ENCODE results near the gene SKI. TPM values are rescaled to one million over a fixed set of nuclear protein-coding genes. Genes with fewer than 3 reads are reported as not detected.
A peak's percentile ranks its signal among the peaks of the same experiment; 100 is the strongest.

SKI gene
- total and polyA plus RNA-seq, 5 donors, result 35.6 to 83.1 (median 65.3) TPM

DNA sequence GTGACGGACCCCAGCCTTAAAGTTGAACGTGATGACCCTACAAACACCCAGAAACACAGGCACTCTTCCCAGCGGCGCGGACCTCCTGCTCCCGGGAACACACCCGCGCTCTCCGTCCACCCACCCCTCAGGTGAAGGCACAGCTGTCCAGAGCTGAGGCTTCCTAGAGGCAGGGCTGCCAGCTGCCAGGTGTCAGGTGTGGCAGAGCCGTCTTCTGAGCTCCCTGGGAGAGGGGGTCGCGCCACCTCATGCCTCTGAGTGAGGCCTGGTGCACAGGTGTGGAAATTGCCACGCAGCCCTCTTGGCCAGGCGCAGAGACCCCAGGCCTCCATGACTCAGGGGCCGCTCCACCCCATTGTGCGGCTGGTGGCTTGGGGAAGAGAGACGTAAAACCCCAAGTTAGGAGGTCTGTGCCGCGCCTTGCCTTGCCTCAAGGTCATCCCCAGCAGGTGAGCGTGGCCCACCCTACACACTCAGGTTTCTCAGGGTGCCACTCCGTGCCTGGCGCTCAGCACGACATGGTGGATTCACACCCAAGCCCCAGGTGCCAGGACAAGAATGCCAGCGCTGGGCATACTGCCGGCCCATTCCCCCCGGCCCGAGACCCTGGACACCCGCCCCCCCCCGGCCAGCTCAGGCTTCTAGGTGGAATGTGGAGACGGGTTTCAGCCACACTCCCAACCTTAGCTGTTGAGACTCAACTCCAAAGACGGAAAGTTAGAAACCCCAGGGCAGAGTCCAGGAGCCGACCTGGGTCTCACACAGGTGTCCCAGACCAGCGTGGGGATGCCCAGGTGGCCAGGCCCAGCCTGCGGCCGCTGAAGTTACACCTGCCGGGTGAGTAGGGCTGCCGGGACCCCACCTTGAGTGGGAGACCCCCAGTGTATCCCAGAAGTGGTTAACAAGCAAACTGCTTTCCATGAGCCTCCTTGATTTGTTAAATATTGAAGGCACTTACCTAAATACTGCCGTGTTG lies 42.0 kb upstream of the SKI start:
- 92% methylated on average over 38 of the region's 38 CpGs for WGBS
- H3K4me3 ChIP-seq (ENCODE audit: low read length), result no peak overlapping the region
- H3K9me3 ChIP-seq (ENCODE audit: control insufficient read depth, low read length), result no peaks in the 10 kb centered on the region
- H3K4me1 ChIP-seq (ENCODE audit: control insufficient read depth, insufficient read depth, low read length), result peaks cover 3% of the 10 kb centered on the region
- intact Hi-C loops (cut with DNase I), result no loop called here
- H3K27me3 ChIP-seq (ENCODE audit: control insufficient read depth, insufficient read depth), result no peaks in the 10 kb centered on the region
- ATAC-seq, result no peak
- no peak for DNase-seq
- H3K27ac ChIP-seq (ENCODE audit: low read length), result no peak overlapping the region

DNA sequence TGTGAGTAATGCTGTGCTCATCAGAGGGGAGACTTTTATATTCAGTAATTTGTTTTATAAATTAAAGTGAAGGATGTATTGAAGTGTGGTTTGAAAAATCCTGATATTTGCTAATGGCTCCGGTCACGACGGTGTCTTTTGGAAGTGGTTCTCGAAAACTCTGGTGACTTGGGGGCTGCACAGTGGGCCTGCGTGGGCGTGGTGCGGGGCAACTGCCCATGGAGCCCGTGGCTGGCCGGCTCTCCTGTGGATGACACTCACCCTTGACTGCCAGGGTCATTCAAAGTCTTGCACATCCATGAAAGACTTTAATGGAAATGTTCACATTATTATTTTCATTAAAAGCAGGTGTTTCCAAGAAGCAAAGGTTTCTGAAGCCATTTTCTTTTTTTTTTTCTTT lies 41.2 kb upstream of the SKI start:
- WGBS, result 87% methylated on average over 9 of the region's 9 CpGs
- DNase-seq (no peak), ATAC-seq (no peak)
- H3K4me3 ChIP-seq (ENCODE audit: low read length), result no peak overlapping the region
- peaks cover 3% of the 10 kb centered on the region for H3K4me1 ChIP-seq (ENCODE audit: control insufficient read depth, insufficient read depth, low read length)
- no peaks in the 10 kb centered on the region for H3K9me3 ChIP-seq (ENCODE audit: control insufficient read depth, low read length)
- intact Hi-C loops (cut with DNase I), result no loop called here
- H3K27me3 ChIP-seq (ENCODE audit: control insufficient read depth, insufficient read depth), result no peaks in the 10 kb centered on the region
- no peak overlapping the region for H3K27ac ChIP-seq (ENCODE audit: low read length)

DNA sequence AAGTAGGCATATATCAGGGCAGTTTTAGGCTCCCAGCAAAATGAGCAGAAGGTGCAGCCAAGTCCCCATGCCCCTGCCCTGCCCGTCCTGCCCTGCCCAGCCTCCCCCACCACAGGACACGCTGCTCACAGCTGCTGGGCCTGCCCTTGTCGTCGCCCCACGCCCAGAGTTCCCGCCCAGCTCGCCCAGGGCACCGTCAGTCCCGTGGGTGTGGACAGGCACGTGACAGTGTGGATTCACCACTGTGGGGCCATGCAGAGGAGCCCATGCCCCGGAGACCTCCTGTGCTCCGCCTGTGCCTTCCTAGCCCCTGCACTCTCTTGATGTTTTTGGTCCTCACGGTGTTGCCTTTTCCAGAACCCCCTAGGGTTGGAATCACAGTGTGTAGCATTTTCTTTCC lies 40.5 kb upstream of the SKI start:
- Histone ChIP-seq H3K27me3 (ENCODE audit: control insufficient read depth, insufficient read depth) (no peaks in the 10 kb centered on the region), H3K4me3 (ENCODE audit: low read length) (no peak overlapping the region), H3K4me1 (ENCODE audit: control insufficient read depth, insufficient read depth, low read length) (peaks cover 3% of the 10 kb centered on the region), H3K27ac (ENCODE audit: low read length) (no peak overlapping the region), H3K9me3 (ENCODE audit: control insufficient read depth, low read length) (no peaks in the 10 kb centered on the region)
- ATAC-seq, result no peak
- 81% methylated on average over 13 of the region's 13 CpGs for WGBS
- intact Hi-C loops (cut with DNase I), result no loop called here
- DNase-seq, result peak in 1 of 3 donors; percentile 65

DNA sequence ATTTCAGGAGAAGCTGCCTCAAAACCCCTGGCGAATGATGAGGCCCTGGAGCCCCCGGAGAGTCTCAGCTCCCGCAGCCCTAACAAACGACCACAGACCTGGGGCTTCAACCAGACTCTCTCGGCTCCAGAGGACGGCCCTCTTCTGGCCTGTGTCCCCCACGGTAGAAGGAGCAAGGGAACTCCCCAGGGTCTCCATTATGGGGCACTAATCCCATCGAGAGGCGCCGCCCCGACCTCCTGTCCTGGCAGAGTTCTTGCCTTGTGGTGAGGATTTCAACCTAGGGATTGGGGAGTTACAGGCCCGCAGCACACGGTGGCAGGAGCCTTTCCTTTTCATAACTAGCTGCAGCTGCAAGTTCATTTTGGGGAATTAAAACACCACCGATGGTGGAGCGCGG lies 39.8 kb upstream of the SKI start:
- intact Hi-C loops (cut with DNase I), result no loop called here
- Histone ChIP-seq H3K4me1 (ENCODE audit: control insufficient read depth, insufficient read depth, low read length) (peaks cover 3% of the 10 kb centered on the region), H3K27ac (ENCODE audit: low read length) (no peak overlapping the region), H3K9me3 (ENCODE audit: control insufficient read depth, low read length) (no peaks in the 10 kb centered on the region), H3K4me3 (ENCODE audit: low read length) (no peak overlapping the region), H3K27me3 (ENCODE audit: control insufficient read depth, insufficient read depth) (no peaks in the 10 kb centered on the region)
- ATAC-seq (no peak), DNase-seq (no peak)
- WGBS, result 90% methylated on average over 16 of the region's 16 CpGs

DNA sequence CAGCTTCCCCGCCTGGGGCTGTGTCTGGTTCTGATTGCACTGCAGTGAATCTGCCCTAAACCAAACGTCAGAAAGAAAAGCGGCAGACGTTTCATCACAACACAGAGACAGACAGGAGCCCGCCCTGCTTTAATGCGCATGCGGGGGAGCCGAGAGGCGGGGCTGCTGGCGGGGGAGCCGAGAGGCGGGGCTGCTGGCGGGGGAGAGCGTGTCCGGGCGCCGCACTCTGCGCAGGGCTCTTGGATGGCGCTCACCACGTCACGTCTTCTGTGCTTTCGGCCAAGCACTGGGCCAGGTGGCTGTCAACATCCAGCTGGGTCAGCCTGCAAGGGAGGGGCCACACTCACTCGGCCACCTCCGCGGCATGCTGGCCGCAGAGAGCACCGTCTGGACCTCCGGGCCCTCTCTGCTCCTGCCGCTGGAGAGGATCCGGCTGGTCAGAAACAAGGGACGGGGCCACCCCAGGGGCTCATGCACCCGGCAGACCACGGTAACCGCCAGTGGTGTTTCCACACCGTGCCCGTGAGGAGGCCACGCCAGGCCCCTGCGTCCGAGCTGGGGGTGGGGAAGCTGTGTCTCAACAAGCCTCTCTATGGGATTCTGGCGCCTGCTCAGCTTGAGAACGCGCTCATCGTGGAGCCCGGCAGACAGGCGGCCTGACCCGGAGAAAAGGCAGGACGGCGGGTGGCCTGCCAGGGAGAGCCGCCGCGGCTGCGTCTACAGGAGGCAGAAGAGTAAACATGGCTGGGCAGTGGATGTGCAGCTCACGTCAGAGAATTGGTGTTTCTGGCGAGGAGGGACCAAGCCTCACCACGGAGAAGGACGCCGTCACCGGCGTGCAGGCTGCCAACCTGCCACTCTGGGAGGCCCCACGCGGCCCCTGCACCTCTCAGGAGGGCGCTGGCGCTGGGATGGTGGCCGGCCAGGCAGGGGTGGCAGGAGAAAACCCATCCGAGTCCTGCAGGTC lies 38.4 kb upstream of the SKI start:
- ATAC-seq, result peak; percentile 84 to 92
- WGBS, result 11% methylated on average over 65 of the region's 65 CpGs
- Histone ChIP-seq H3K4me3 (ENCODE audit: low read length) (peak overlapping the region; percentile 33), H3K27ac (ENCODE audit: low read length) (peak overlapping the region; percentile 78), H3K4me1 (ENCODE audit: control insufficient read depth, insufficient read depth, low read length) (peaks cover 3% of the 10 kb centered on the region), H3K27me3 (ENCODE audit: control insufficient read depth, insufficient read depth) (no peaks in the 10 kb centered on the region), H3K9me3 (ENCODE audit: control insufficient read depth, low read length) (no peaks in the 10 kb centered on the region)
- DNase-seq, result peak; percentile 91 to 98 (median 98)
- intact Hi-C loops (cut with DNase I), result loop anchor here in 1 of 4 donors (10.0 kb wide), 1 partner anchor 125 kb away; no protein-coding TSS in a partner anchor

DNA sequence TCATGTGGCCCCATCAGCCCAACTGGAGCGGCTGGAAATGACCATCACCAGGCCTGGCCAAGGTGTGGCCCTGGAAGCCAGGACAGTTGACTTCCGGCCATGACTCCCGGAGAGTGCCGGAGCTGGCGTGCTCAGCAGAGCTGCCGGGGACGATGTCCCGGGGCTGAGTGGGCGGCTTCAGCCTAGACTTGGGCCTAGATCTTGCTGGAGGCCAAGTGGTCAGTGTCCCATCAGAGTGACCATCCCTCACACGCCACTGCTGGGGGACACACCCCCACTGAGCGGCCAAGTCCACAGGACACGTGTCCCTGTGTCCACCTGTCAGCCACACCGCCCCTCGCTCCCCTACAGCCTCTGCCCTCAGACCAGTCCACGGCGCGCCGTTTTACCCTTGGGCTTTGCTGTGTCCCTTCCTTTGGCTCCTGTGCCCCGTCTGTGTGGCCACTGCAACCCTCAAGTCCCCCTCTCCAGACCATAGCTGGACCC lies 37.6 kb upstream of the SKI start:
- no peaks in the 10 kb centered on the region for H3K9me3 ChIP-seq (ENCODE audit: control insufficient read depth, low read length)
- intact Hi-C loops (cut with DNase I), result loop anchor here in 1 of 4 donors (10.0 kb wide), 1 partner anchor 124 kb away; no protein-coding TSS in a partner anchor
- peak overlapping the region; percentile 78 for H3K27ac ChIP-seq (ENCODE audit: low read length)
- peak overlapping the region; percentile 33 for H3K4me3 ChIP-seq (ENCODE audit: low read length)
- ATAC-seq, result no peak
- peaks cover 3% of the 10 kb centered on the region for H3K4me1 ChIP-seq (ENCODE audit: control insufficient read depth, insufficient read depth, low read length)
- peak in 2 of 3 donors; percentile 75 to 76 for DNase-seq
- no peaks in the 10 kb centered on the region for H3K27me3 ChIP-seq (ENCODE audit: control insufficient read depth, insufficient read depth)
- WGBS, result 61% methylated on average over 19 of the region's 19 CpGs

DNA sequence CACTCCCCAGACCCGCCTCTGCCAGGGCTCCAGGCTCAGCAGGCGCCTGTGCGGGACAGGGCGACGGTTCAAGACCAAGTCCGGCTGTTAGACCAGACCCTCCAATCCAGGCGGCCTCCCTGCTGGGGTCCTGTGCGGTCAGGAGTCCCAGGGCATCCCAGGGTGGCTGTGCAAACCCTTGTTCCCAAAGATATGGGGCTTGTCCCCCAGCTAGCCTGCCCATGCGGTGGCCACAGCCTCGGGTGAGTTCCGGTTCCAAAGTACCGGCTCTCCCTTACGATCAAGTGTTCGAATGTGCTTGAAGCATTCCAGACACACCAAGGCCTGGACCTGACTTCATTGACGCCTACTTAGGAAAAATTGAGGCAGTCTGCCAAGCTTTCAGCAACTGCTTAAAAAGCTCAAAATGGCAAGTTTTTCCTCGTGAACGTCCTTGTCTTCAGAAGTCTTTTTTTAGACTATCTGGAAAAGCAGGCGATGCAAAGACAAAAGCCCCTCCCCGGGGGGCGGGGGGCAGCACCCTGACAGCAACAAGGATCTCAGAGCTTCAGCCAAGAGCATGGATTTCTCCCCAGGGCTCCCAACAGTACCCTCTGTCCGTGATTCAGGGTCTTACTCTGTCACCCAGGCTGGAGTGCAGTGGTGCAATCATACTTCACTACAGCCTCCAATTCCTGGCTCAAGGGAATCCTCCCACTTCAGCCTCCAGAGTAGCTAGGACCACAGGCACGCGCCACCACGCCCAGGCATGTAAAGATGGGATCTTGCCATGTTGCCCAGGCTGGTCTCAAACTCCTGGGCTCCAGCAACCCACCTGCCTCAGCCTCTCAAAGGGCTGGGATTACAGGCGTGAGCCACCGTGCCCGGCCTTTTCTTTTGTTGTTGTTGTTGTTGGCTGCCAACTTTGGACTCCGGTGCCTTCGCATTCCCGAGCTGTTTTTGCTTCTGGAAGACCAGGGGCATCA lies 35.8 kb upstream of the SKI start:
- H3K4me1 ChIP-seq (ENCODE audit: control insufficient read depth, insufficient read depth, low read length), result peaks cover 3% of the 10 kb centered on the region
- WGBS, result 45% methylated on average over 30 of the region's 30 CpGs

DNA sequence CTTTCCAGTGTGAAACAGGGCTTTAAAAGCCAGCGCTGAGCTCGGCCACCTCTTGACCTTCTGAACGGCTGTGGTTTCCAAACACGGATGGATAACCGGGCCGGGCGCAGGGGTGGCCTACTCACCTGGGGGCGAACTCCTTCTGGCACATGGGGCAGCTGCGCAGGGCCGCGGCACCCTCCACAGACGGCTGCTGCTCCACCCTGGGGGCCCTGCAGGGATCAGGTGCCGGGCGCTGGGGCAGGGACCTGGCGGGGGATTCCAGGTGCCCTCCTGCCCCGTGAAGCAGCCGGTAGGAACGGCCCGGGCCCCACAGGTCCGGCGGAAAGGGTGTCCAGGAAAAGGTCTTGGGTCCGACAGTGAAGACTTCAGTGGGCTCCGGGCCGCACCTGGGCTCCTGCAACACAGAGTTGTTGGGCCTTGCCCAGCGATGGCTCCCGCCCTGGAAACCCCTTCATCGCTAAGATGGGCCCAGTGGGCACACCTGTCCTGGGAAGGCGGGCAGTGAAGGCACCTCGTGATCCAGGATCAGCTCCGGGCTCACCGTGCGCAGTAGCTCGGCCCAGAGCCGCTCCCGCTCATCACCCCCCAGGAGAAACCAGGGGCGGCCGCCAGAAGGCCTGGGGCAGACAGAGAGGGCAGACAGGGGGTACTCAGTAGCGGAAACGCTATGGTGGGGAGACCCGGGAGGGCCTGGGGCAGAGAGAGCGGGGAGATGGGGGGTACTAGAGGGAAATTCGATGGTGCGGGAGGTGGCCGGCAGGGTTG lies 34.4 kb upstream of the SKI start:
- Histone ChIP-seq H3K27me3 (ENCODE audit: control insufficient read depth, insufficient read depth) (no peaks in the 10 kb centered on the region), H3K4me1 (ENCODE audit: control insufficient read depth, insufficient read depth, low read length) (peaks cover 3% of the 10 kb centered on the region), H3K27ac (ENCODE audit: low read length) (no peak overlapping the region), H3K9me3 (ENCODE audit: control insufficient read depth, low read length) (no peaks in the 10 kb centered on the region), H3K4me3 (ENCODE audit: low read length) (peak overlapping the region; percentile 71)
- intact Hi-C loops (cut with DNase I), result loop anchor here in 3 of 4 donors (2.0 to 10.0 kb wide), 3 partner anchors 121 to 189 kb away; no protein-coding TSS in a partner anchor
- DNase-seq (no peak), ATAC-seq (no peak)
- WGBS, result 66% methylated on average over 44 of the region's 44 CpGs

More for the DNA sequence above, 35.8 kb upstream of the SKI start:
- intact Hi-C loops (cut with DNase I), result loop anchor here in 1 of 4 donors (10.0 kb wide), 1 partner anchor 122 kb away; no protein-coding TSS in a partner anchor
- no peaks in the 10 kb centered on the region for H3K9me3 ChIP-seq (ENCODE audit: control insufficient read depth, low read length)
- ATAC-seq (no peak), DNase-seq (peak in 1 of 3 donors; percentile 80)
- peak overlapping the region; percentile 6 for H3K27ac ChIP-seq (ENCODE audit: low read length)
- H3K4me3 ChIP-seq (ENCODE audit: low read length), result no peak overlapping the region
- no peaks in the 10 kb centered on the region for H3K27me3 ChIP-seq (ENCODE audit: control insufficient read depth, insufficient read depth)

DNA sequence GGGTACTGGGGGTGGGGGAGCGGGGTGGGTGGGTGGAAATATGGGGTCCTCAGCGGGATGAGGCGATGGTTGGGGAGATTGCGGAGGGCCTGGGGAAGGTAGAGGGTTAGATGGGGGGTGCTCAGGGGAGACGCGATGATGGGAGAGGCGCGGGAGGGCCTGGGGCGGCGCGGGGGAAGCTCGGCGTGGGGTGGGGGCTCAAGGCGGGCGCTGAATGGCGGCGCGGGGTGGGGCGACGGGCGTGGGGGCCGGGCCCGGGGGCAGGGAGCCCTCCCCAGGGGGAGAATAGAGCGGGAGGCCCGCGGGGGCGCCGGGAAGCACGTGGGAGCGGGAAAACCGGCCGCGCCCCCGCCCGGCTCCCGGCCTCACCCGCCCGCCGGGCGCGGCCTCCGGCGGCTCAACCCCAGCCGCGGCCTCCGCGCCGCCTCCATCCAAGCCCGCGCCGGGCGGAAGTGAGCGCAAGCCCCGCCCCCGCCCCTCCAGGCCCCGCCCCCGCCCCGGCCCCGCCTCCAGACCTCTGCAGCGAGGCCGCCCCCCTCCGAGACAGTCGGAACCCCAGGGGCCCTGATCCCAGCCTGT lies 33.7 kb upstream of the SKI start, which contains the start of gene FAAP20:
Gene FAAP20 (minus strand): TSS at position 454 of the 579 bp plus-strand sequence. CDS start 23 bp downstream, at position 431.
- intact Hi-C loops (cut with DNase I), result loop anchor here in 3 of 4 donors (2.0 to 10.0 kb wide), 3 partner anchors 120 to 188 kb away; no protein-coding TSS in a partner anchor
- peak within 1 kb of the TSS; percentile 87 for H3K27ac ChIP-seq (ENCODE audit: low read length)
- H3K27me3 ChIP-seq (ENCODE audit: control insufficient read depth, insufficient read depth), result no peaks in the 10 kb centered on the region
- ATAC-seq, result peak; percentile 60 to 61
- 2% methylated on average over 62 of the region's 63 CpGs for WGBS
- peaks cover 3% of the 10 kb centered on the region for H3K4me1 ChIP-seq (ENCODE audit: control insufficient read depth, insufficient read depth, low read length)
- peak within 1 kb of the TSS; percentile 71 for H3K4me3 ChIP-seq (ENCODE audit: low read length)
- no peaks in the 10 kb centered on the region for H3K9me3 ChIP-seq (ENCODE audit: control insufficient read depth, low read length)
- DNase-seq, result peak in 1 of 3 donors; percentile 83

All from right cardiac atrium (tissue), 5 donors.